ENCODE measurements around the gene GAGE13.
"Not testable (repeated sequence)": the region's sequence is repeated elsewhere in the genome, so short reads cannot be mapped to it uniquely, and the experiment has no call there.

Gene GAGE13, protein sequence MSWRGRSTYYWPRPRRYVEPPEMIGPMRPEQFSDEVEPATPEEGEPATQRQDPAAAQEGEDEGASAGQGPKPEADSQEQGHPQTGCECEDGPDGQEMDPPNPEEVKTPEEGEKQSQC

DNA sequence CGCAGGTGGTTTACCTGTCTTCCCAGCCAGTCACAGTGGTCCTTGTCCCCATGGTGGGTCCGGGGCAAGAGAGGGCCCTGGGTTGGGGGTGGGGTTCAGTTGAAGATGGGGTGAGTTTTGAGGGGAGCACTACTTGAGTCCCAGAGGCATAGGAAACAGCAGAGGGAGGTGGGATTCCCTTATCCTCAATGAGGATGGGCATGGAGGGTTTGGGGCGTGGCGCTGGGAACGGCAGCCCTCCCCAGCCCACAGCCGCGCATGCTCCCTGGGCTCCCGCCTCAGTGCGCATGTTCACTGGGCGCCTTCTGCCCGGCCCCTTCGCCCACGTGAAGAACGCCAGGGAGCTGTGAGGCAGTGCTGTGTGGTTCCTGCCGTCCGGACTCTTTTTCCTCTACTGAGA, at the start of gene GAGE13:
Gene GAGE13, plus strand, starts transcription at position 301 of the 400 bp plus-strand sequence. CDS start 1,156 bp downstream, outside the sequence.
- not testable (repeated sequence) for DNase-seq (ENCODE audit: low spot score)

DNA sequence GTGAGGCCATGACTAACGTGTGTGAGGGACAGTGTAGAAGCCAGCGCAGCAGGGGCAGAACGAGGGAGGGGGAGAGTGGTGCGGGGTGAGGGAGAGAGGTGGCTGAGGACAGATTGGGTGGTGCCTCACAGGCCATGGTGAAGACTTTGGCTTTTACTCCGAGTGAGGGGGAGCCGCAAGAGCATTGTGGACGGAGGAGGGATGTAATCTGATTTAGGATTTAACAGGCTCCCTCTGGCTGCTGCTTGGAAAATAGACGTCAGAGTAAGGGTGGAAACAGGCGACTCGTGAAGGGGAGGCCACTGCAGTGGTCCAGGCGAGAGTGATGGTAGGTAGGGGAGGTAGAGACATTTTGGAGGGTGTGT, 48.8 kb upstream of the GAGE13 start:
- no peak for DNase-seq (ENCODE audit: low spot score)

DNA sequence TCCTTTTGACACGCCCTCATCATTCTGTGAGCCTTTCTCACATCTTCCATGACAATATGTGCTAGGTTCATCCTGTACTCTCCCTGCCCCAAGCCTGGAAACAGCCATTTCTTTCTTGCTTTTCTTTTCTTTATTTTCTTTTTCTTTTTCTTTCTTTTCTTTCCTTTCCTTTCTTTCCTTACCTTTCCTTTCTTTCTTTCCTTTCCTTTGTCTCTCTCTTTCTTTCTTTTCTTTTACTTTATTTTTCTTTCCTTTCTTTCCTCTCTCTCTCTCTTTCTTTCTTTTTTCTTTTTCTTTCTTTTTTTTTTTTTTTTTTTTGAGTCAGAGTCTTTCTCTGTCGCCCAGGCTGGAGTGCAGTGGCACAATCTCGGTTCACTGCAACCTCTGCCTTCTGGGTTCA, 47.2 kb upstream of the GAGE13 start:
- DNase-seq (ENCODE audit: low spot score) = no peak

DNA sequence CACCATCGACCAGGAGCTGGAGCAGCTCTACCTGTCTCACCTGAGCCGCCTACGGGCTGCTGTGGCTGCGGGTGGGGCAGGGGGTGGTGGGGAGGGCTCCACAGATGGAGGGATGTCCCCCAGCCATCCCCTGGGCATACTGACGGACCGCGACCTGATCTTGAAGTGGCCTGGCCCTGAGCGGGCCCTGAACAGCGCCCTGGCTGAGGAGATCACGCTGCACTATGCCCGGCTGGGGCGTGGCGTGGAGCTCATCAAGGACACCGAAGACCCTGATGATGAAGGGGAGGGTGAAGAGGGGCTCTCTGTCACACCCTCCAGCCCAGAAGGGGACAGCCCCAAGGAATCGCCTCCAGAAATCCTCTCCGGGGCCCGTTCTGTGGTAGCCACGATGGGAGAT, 45.2 kb upstream of the GAGE13 start:
- DNase-seq (ENCODE audit: low spot score) = no peak

DNA sequence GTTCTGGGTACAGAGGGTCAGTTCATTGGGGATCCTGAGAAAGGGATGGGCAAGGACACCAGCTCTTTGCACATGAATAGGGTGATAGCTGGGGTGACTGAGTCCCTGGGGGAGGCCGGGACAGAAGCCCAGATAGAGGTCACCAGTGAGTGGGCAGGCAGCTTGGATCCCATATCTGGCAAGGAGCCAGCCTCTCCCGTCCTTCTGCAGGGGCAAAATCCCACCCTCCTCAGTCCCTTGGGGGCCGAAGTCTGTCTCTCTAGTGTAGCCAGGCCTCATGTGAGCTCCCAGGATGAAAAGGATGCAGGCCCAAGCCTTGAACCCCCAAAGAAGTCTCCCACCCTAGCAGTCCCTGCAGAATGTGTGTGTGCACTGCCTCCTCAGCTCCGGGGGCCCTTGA, 44.8 kb upstream of the GAGE13 start:
- DNase-seq (ENCODE audit: low spot score) = no peak

DNA sequence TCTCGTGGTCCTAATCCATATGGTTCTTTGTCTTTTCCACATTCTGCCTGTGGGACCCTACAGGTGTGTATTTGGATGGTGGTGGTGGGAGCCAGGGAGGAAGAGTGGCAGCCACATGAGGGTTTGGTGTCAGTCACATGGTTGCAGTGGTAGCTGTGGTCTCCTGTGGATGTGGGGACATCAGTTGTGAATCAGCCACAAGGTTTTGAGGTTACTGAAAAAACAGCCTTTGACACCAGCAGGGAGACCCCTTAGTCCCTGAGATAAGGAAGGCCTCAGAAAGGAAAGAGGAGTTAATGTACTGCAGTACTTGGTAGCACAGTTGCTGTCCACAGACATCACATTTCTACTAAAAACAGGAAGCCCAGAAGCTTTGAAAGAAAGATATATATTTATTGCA, 43.7 kb upstream of the GAGE13 start:
- DNase-seq (ENCODE audit: low spot score) = no peak

DNA sequence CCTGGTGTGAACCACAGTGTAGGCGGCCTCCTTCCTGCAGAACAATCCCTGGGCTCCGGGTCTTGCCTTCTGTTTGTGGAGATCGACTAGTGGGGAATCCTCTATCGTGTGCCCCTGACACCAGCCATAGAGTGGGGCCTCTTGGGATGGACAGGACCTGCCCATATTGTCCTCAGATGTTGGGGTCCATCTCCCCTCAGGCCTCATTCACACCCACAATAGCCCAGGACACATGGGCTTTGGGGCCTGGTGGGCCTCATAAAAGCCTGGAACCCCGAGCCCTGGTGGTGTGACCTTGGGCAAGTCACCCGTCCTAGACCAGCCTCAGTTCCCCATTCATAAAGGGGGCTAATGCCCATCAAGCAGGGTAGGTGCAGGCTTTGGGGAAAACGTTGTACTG, 41.2 kb upstream of the GAGE13 start:
- DNase-seq (ENCODE audit: low spot score) = no peak

DNA sequence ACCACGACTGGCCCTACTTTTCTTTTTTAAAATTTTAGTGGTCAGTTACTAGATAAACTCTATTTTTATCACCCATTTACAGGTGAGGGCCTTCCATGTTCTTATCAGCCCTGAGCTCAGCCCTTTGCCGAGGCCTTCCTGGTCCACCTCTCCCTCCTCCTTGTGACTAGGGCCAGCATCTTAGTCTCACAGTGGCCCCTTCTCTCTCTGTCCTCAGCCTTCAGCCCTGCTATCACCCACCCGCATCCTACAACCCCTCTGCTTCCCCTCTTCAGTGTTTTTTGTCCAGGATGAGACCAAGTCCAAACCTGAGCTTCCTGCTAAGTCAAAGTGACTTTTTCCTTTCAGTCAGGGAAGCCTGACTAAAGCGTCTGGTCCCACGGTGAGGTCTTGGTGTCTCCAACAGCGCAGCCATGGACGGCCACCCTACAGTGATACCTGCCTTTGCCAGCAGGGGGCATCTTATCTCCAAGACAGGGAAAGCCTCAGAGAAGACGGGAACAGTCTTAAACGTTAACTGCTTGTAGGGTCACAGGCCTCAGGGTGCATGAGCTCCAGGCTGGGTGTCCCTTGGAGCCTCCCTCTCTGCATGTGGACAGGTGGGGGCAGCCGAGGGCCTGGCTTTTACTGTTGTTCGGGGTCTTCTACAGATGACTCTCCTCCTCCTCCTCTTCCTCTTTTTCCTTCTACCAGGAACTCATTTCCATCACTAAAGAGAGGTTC, 39.6 kb upstream of the GAGE13 start:
- peak; percentile 24 for DNase-seq (ENCODE audit: low spot score)

DNA sequence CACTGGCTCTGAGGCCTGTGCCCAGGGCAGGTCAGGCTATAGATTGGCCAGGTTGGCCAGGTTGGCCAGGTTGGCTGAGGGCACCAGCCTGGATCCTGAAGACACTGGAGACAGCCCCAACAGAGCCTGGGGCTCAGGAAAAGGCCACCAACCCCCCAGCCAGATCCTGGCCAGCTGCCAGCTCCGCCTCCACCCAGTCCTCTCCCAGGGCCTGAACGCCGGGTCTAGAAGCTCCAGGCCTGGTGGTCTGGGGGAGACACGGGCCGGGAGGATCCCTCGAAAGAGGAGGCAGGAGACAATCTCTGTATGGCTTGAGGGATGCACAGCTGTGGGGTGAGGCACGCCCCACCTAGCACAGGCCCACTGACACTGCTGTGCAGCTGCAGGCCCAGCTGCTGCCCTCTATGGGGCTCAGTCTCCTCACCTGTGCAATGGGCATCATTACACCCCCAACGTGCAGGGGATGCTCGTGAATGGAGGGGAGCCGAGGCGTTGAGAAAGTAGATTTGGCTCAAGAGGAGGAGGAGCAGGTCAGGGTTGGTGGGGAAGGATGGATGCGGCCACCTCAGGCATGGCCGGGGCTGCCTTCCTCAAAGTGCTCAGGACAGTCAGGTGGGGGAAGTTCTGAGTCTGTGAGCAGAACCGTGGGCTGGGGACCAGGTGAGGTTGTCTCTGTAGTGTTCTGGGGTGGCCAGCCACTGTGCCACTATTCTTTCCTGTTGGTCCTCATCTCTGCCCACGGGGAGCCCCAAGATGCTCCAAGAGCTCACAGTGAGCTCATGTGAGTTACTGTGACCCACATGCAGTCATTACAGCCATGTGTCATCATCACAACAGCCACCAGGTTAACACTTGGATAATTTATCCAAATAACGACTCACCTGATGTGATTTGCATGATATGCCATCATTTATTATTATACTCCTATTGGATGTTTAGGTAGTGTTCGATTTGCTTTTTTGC, 38.7 kb upstream of the GAGE13 start:
- DNase-seq (ENCODE audit: low spot score) = no peak

DNA sequence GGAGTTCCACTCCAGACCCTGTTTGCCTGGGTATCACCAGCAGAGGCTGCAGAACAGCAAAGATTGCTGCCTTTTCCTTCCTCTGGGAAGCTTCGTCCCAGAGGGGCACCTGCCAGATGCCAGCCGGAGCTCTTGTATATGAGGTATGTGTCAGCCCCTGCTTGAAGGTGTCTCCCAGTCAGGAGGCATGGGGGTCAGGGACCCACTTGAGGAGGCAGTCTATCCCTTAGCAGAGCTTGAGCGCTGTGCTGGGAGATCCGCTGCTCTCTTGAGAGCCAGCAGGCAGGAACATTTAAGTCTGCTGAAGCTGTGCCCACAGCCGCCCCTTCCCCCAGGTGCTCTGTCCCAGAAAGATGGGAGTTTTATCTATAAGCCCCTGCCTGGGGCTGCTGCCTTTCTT, 32.1 kb upstream of the GAGE13 start:
- not testable (repeated sequence) for DNase-seq (ENCODE audit: low spot score)

DNA sequence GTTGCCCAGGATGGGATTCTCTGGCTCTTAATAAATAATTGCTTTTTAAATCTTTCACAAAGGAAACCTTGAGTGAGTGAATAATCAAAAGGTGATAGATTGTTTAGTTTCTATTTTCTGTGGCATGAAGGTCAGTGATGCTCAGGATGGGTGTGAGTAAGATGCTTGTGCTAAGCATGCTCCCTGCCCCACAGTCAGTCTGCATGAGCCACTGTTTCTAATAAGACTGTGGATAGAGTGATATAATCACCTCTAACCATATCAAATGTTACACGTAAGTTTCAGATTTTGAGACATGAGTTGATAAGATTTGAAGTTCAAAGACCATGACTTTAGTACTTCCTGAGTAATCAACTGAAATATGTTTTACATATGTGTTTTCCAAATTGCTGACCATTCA, 30.7 kb upstream of the GAGE13 start:
- DNase-seq (ENCODE audit: low spot score) = no peak

DNA sequence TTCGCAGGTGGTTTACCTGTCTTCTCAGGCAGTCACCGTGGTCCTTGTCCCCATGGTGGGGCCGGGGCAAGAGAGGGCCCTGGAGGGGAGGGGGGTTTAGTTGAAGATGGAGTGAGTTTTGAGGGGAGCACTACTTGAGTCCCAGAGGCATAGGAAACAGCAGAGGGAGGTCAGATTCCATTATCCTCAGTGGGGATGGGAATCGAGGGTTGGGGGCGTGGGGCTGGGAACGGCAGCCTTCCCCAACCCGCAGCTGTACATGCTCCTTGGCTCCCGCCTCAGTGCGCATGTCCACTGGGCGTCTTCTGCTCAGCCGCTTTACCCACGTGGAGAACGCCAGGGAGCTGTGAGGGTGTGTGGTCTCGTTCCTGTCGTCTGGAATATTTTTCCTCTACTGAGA, 28.0 kb upstream of the GAGE13 start, which contains the start of gene GAGE10:
Gene GAGE10, plus strand, starts transcription at position 301 of the 400 bp plus-strand sequence. CDS start 1,214 bp downstream, outside the sequence.
- no peak for DNase-seq (ENCODE audit: low spot score)

DNA sequence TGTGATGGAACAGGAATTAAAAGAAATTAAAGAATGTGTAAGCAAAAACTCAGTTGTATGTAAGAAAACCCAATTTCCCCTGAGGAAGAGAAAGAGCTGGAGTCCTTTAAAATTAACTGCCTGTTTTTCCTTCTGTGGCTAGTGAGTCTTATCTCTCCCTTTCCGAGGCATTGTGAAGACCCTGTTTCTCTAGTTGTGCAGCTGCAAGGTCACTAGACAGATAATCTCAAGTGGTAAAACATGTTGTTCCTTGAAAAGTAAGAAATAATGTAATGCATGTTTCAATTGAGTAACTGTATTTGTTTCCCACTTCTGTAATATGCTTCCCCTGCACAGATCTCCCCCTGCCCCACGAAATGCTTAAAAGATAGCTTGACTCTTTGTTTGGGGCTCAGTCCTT, 23.6 kb upstream of the GAGE13 start:
- DNase-seq (ENCODE audit: low spot score) = not testable (repeated sequence)

DNA sequence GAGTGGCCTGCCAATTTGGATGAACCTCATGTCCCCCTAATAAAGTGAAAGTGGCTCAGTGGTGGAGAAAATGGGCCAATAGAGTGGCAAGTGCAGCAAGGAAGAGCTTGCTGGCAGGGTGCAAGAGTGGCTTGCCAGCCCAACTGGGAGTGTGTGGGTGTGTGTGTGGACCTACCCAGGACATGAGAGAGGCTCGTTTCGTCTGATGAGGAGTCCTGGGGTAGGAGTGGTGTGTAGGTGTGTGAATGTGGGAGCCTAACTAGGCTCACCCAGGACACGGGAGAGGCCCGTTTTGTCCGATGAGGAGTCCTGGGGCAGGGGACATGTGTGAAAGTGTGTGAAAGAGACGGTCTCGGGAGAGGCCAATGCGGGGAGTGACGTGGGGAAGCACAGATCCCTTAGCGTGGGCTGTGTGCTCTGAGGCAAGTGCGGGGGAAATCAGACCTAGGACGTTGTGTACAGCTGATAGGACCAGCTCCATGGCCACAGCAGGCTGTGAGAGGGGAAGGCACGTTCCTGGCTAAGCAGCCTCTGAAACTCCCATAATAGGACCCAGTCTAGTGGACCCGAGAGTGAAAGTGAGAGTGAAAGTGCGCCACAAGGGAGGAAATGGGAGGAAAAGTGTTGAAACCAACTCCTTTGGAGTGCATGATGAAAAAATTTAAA, 22.6 kb upstream of the GAGE13 start:
- DNase-seq (ENCODE audit: low spot score) = no peak

DNA sequence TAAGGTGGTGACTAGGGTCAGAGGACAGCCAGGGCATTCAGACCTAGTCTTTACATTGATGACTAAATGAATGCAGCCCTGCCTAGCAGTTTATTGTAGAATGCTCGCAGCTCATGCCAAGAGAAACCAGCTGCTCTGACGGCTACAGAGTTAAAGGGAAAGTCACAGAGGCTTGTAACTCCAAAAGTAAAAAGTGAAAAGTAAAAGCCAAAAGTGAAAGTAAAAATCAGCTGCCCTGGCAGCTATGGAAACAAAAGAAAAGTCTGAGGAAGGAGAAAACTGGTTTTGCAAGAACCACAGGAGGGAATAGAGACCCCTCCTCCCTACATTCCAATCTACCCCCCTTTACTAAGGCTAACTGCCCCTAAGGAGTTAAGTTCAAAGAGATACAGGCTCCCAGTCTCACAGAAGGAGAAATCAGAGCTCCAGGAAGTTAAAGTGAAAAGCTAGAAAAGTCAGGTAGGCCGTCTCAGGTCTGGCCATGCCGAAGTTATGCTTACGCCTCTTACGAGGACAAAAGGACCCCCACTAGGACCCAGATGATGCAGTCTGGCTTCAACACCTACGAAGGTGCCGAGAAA, 21.9 kb upstream of the GAGE13 start:
- DNase-seq (ENCODE audit: low spot score) = no peak

DNA sequence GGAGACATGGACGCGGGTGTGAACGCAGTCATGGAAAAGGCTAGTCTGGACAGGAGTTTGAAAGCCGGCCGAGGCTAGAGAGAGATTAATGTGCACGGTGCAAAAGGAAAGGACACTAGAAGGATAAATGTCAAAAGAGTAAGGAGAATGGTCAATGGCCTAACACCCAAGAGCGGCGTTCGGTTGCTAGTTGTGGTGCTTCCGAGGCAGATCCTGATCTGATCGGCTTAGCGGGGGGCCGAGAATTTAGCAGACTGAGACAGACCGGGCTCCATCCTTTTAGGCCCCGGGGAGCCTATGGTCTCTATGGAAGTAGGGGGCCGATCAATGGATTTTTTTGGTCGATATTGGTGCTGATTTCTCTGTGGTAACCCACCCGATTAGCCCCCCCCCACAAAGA, 21.0 kb upstream of the GAGE13 start:
- no peak for DNase-seq (ENCODE audit: low spot score)

DNA sequence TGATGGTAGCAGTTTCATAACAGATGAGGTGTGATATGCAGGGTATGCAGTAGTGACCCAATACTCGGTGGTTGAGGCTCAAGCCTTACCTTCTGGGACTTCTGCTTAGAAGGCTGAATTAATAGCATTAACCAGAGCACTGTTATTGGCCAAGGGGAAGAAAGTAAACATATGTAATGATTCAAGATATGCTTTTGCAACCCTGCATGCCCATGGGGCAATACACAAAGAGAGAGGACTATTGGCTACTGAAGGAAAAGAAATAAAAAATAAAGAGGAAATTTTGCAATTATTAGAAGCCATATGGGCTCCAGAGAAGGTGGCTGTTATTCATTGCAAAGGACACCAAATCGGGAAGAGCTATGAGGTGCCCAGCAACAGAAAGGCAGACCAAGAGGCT, 19.2 kb upstream of the GAGE13 start:
- no peak for DNase-seq (ENCODE audit: low spot score)

DNA sequence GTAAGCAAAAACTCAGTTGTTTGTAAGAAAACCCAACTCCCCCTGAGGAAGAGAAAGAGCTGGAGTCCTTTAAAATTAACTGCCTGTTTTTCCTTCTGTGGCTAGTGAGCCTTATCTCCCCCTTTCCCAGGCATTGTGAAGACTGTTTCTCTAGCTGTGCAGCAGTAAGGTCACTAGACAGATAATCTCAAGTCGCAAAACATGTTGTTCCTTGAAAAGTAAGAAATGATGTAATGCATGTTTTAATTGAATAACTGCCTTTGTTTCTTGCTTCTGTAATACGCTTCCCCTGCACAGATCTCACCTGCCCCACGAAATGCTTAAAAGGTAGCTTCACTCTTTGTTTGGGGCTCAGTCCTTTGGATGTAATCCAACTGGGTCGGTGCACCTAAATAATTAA, 15.3 kb upstream of the GAGE13 start:
- no peak for DNase-seq (ENCODE audit: low spot score)

DNA sequence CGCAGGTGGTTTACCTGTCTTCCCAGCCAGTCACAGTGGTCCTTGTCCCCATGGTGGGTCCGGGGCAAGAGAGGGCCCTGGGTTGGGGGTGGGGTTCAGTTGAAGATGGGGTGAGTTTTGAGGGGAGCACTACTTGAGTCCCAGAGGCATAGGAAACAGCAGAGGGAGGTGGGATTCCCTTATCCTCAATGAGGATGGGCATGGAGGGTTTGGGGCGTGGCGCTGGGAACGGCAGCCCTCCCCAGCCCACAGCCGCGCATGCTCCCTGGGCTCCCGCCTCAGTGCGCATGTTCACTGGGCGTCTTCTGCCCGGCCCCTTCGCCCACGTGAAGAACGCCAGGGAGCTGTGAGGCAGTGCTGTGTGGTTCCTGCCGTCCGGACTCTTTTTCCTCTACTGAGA, 9.6 kb upstream of the GAGE13 start, which contains the start of gene GAGE12J:
Gene GAGE12J, plus strand, starts transcription at position 301 of the 400 bp plus-strand sequence. CDS start 1,157 bp downstream, outside the sequence.
- DNase-seq (ENCODE audit: low spot score) = not testable (repeated sequence)

DNA sequence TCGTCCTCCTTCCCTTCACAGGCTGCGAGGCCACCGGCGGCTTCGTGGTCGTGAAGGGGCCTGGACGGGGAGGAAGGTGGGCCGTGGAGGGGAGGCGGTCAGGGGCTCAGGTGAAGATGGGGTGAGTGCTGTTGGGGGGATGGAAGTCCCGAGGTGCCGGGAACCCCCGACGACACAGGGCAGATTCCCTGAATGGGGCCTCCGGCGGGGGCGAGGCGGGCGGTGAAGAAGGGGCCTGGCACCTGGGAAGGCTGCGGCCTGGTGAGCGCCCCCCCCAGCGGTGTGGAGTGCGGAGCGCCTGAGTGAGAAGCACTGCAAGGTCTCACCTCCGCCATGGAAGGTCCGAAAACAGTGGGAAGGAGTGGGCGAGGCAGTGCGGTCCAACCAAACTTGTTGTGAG, 9.1 kb upstream of the GAGE13 start:
- not testable (repeated sequence) for DNase-seq (ENCODE audit: low spot score)

DNA sequence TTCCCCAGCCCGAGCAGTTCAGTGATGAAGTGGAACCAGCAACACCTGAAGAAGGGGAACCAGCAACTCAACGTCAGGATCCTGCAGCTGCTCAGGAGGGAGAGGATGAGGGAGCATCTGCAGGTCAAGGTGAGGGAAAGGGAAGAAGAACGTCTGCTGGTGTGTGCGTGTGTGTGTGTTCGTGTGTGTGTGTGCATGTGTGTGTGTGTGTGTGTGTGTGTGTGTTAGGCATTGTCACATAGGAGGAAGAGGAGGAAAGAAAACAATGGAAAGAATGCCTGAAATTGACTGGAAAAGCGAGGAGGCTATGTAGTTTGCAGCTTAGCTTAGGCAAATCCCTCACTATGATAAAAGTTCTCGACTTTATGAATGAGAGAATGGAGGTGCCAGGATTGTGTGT, 7.6 kb upstream of the GAGE13 start:
- not testable (repeated sequence) for DNase-seq (ENCODE audit: low spot score)

DNA sequence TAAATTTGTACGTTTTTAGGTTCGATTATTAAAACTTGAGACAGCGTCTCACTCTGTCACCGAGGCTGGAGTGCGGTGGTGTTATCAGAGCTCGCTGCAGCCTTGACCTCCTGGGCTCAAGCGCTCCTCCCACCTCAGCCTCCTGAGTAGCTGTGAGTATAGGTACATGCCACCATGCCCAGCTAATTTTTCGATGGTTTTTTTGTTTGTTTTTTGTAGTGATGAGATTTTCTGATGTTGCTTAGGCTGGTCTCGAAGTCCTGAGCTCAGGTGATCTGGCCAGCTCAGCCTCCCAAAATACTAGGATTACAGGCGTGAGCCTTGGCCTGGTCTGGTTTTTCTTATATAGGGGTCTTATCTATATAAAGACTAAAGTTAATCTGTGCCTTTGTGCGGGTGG, 961 bp upstream of the GAGE13 start:
- DNase-seq (ENCODE audit: low spot score) = not testable (repeated sequence)

All from kidney capillary endothelial cell (primary cell).